ENCODE data around the gene TMEM213.

- TF ChIP-seq EZH2 (IDR thresholded peaks at IDR 0.05; ENCODE audit: insufficient read depth, low read length), result no peak
- no peak for TF ChIP-seq CTCF (IDR thresholded peaks at IDR 0.05; ENCODE audit: insufficient read depth, low read depth, low read length)
These were observed 83.2 kb downstream of the TMEM213 start for GRCh38 chr7:138880881-138881578.
